GM12872 (cell line): Measurements from ENCODE around the gene PATZ1.

Source experiments
- CTCF ChIP-seq: IDR thresholded peaks from 3 replicates; pipeline ENCODE4 v1.5.1; 2011; ENCODE audit warnings: low read depth, mild to moderate bottlenecking, low read length, moderate library complexity; ENCODE audit not compliant: insufficient read depth

PATZ1 gene

GRCh38 chr22:31346733-31347250 lies 646 bp upstream of the PATZ1 start:
- TF ChIP-seq CTCF: no peak

GRCh38 chr22:31345331-31346254 lies 553 bp downstream of the PATZ1 start:
- peak; percentile 84 for TF ChIP-seq CTCF

GRCh38 chr22:31344578-31345330 lies 1.4 kb downstream of the PATZ1 start:
- no peak for TF ChIP-seq CTCF

- TF ChIP-seq CTCF: no peak
Observed at GRCh38 chr22:31344256-31344577, 1.9 kb downstream of the PATZ1 start.

- TF ChIP-seq CTCF: no peak
Observed at GRCh38 chr22:31343235-31344191, 2.6 kb downstream of the PATZ1 start.

- TF ChIP-seq CTCF: no peak
Observed at GRCh38 chr22:31342389-31343140, 3.6 kb downstream of the PATZ1 start.
